SK-N-SH (cell line): ENCODE data around the gene MARCHF3.
A peak's percentile ranks its signal among the peaks of the same experiment; 100 is the strongest.

Source experiments
- EZH2phosphoT487 ChIP-seq: fragments of 200-600 bp; sonication (generic); IDR thresholded peaks from 2 replicates; pipeline ENCODE4 v1.6.1; 2017; ENCODE audit warnings: low read depth, mixed run types, mild to moderate bottlenecking, antibody characterized with exemption, moderate library complexity, borderline replicate concordance
- RAD21 ChIP-seq: IDR thresholded peaks from 2 replicates; pipeline ENCODE4 v1.6.1; 2012; ENCODE audit warnings: mild to moderate bottlenecking, low read length
- TCF12 ChIP-seq: IDR thresholded peaks from 2 replicates; pipeline ENCODE4 v1.4.0; 2012
- TF ChIP-seq, protein P1 (sequence below): fragments of 200-600 bp; sonication (generic); IDR thresholded peaks from 2 replicates; pipeline ENCODE4 v1.6.1; 2017; ENCODE audit warnings: antibody characterized with exemption, mild to moderate bottlenecking, moderate library complexity
- TF ChIP-seq, protein P2 (sequence below): IDR thresholded peaks from 2 replicates; pipeline ENCODE4 v1.4.0; 2012; ENCODE audit warnings: low read depth, borderline replicate concordance

DNA sequence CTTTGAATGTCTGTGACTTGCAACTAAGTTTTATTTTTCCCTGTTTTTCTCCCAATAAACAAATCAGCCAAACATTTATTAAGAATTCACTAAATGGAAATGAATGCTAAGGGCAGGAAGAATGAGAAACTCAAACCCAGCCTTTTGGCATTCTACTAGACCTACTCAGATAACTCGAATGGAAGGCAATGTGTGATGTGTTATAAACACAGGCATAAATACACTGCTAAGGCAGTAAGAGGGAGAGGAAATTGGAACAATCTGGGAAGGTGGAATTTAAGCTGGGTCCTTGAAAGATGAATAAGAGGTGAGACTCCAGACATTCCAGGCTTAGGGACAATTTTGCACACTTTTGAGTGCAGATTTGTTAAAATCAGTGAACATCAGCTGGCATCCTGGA lies 34.7 kb downstream of the MARCHF3 start:
- TF ChIP-seq TCF12, result peak; percentile 24; the same call in 1 of the 2 replicates
- TF ChIP-seq, protein P1, sequence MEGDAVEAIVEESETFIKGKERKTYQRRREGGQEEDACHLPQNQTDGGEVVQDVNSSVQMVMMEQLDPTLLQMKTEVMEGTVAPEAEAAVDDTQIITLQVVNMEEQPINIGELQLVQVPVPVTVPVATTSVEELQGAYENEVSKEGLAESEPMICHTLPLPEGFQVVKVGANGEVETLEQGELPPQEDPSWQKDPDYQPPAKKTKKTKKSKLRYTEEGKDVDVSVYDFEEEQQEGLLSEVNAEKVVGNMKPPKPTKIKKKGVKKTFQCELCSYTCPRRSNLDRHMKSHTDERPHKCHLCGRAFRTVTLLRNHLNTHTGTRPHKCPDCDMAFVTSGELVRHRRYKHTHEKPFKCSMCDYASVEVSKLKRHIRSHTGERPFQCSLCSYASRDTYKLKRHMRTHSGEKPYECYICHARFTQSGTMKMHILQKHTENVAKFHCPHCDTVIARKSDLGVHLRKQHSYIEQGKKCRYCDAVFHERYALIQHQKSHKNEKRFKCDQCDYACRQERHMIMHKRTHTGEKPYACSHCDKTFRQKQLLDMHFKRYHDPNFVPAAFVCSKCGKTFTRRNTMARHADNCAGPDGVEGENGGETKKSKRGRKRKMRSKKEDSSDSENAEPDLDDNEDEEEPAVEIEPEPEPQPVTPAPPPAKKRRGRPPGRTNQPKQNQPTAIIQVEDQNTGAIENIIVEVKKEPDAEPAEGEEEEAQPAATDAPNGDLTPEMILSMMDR, result no peak
- TF ChIP-seq, protein P2, sequence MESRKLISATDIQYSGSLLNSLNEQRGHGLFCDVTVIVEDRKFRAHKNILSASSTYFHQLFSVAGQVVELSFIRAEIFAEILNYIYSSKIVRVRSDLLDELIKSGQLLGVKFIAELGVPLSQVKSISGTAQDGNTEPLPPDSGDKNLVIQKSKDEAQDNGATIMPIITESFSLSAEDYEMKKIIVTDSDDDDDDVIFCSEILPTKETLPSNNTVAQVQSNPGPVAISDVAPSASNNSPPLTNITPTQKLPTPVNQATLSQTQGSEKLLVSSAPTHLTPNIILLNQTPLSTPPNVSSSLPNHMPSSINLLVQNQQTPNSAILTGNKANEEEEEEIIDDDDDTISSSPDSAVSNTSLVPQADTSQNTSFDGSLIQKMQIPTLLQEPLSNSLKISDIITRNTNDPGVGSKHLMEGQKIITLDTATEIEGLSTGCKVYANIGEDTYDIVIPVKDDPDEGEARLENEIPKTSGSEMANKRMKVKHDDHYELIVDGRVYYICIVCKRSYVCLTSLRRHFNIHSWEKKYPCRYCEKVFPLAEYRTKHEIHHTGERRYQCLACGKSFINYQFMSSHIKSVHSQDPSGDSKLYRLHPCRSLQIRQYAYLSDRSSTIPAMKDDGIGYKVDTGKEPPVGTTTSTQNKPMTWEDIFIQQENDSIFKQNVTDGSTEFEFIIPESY, result no peak
- no peak for TF ChIP-seq RAD21
- TF ChIP-seq EZH2phosphoT487, result no peak
